WTC11 (cell line): ENCODE measurements around the gene TAF1B.

Experiments used
- NR1H2 ChIP-seq: sonication (generic); formaldehyde crosslinking; IDR thresholded peaks from 2 replicates; pipeline ENCODE4 v1.9.0; 2021; ENCODE audit warnings: mild to moderate bottlenecking, moderate library complexity, missing genetic modification reagents
- SMAD3 ChIP-seq: sonication (generic); formaldehyde crosslinking; IDR thresholded peaks from 2 replicates; pipeline ENCODE4 v1.8.0; 2022; ENCODE audit warnings: missing genetic modification reagents, mild to moderate bottlenecking, borderline replicate concordance
- TCF7 ChIP-seq: sonication (generic); formaldehyde crosslinking; IDR thresholded peaks from 2 replicates; pipeline ENCODE4 v1.8.0; 2022; ENCODE audit warnings: mild to moderate bottlenecking, low read depth, missing genetic modification reagents, moderate library complexity
- TF ChIP-seq, protein P1 (sequence below): fragments of 200-600 bp; IDR thresholded peaks from 2 replicates; pipeline ENCODE4 v1.8.0; 2022; ENCODE audit warnings: antibody characterized with exemption

GRCh38 chr2:9914384-9915065 is 71.3 kb downstream of the TAF1B start:
- TF ChIP-seq TCF7 (CRISPR knock-in tag) (no peak), NR1H2 (CRISPR knock-in tag) (no peak), SMAD3 (CRISPR knock-in tag) (no peak)
- TF ChIP-seq, protein P1, sequence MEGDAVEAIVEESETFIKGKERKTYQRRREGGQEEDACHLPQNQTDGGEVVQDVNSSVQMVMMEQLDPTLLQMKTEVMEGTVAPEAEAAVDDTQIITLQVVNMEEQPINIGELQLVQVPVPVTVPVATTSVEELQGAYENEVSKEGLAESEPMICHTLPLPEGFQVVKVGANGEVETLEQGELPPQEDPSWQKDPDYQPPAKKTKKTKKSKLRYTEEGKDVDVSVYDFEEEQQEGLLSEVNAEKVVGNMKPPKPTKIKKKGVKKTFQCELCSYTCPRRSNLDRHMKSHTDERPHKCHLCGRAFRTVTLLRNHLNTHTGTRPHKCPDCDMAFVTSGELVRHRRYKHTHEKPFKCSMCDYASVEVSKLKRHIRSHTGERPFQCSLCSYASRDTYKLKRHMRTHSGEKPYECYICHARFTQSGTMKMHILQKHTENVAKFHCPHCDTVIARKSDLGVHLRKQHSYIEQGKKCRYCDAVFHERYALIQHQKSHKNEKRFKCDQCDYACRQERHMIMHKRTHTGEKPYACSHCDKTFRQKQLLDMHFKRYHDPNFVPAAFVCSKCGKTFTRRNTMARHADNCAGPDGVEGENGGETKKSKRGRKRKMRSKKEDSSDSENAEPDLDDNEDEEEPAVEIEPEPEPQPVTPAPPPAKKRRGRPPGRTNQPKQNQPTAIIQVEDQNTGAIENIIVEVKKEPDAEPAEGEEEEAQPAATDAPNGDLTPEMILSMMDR, result no peak
